ENCODE results near the gene NCOA5.

- TF ChIP-seq CTCF (conservative IDR thresholded peaks at IDR 0.05; ENCODE audit: low read depth, low read length) = no peak
- TF ChIP-seq EZH2 (IDR thresholded peaks at IDR 0.05; ENCODE audit: borderline replicate concordance, low read depth, low read length, poor library complexity, severe bottlenecking) = no peak
Measured at GRCh38 chr20:46018112-46018511, 71.7 kb downstream of the NCOA5 start.
